NB4 (cell line): ENCODE results near the gene RGS9.

Experiments
- DNase-seq: peaks from one replicate; pipeline ENCODE4 v3.0.0; 2010; ENCODE audit warnings: low read depth
- H3K4me3 ChIP-seq: one replicate; pipeline ENCODE4 v1.5.1; 2011; ENCODE audit warnings: mild to moderate bottlenecking, low read depth, low read length, moderate library complexity
- CTCF ChIP-seq: IDR thresholded peaks from one replicate; pipeline ENCODE4 v1.5.1; 2012; ENCODE audit warnings: low read depth, low read length
- MAX ChIP-seq: IDR thresholded peaks from 2 replicates; pipeline ENCODE4 v1.6.1; 2011; ENCODE audit warnings: low read depth, low read length
- MYC ChIP-seq: IDR thresholded peaks from 2 replicates; pipeline ENCODE4 v1.6.1; 2011; ENCODE audit warnings: low read depth, low read length
- POLR2A ChIP-seq: IDR thresholded peaks from 2 replicates; pipeline ENCODE4 v1.6.1; 2011; ENCODE audit warnings: mild to moderate bottlenecking; ENCODE audit not compliant: insufficient read length; ENCODE audit errors: extremely low read depth

The RGS9 gene

GRCh38 chr17:65147955-65148354, 10.8 kb downstream of the RGS9 start:
- no peak overlapping the region for H3K4me3 ChIP-seq
- TF ChIP-seq MAX (no peak), POLR2A (no peak), CTCF (no peak), MYC (no peak)
- no peak for DNase-seq

GRCh38 chr17:65154770-65155589, 17.8 kb downstream of the RGS9 start:
- TF ChIP-seq MYC (no peak), MAX (peak; percentile 40; the same call in 1 of the 2 replicates), POLR2A (no peak), CTCF (no peak)
- peak; percentile 92 for DNase-seq
- no peak overlapping the region for H3K4me3 ChIP-seq

- no peak for DNase-seq
- no peak overlapping the region for H3K4me3 ChIP-seq
- TF ChIP-seq POLR2A (no peak), CTCF (no peak), MYC (no peak), MAX (no peak)
Observed at GRCh38 chr17:65155622-65156021, 18.5 kb downstream of the RGS9 start.

- DNase-seq: no peak
- H3K4me3 ChIP-seq: no peak overlapping the region
- TF ChIP-seq MAX: no peak
- no peak for TF ChIP-seq MYC
- TF ChIP-seq POLR2A: no peak
Observed at GRCh38 chr17:65156185-65156834, 19.1 kb downstream of the RGS9 start.

GRCh38 chr17:65156835-65157565, 19.8 kb downstream of the RGS9 start:
- DNase-seq: no peak
- no peak overlapping the region for H3K4me3 ChIP-seq
- TF ChIP-seq POLR2A: no peak
- no peak for TF ChIP-seq CTCF
- no peak for TF ChIP-seq MYC
- no peak for TF ChIP-seq MAX

GRCh38 chr17:65158041-65158440, 20.9 kb downstream of the RGS9 start:
- no peak for TF ChIP-seq MYC
- TF ChIP-seq POLR2A: no peak
- TF ChIP-seq MAX: no peak
- TF ChIP-seq CTCF: no peak
- H3K4me3 ChIP-seq: no peak overlapping the region
- peak; percentile 55 for DNase-seq
